Left renal cortex interstitium (tissue), 4 donors: Measurements from ENCODE around the gene HDAC11. TPM values are rescaled to one million over a fixed set of nuclear protein-coding genes. Genes with fewer than 3 reads are reported as not detected.
A peak's percentile ranks its signal among the peaks of the same experiment; 100 is the strongest.
"Not testable (repeated sequence)": the region's sequence is repeated elsewhere in the genome, so short reads cannot be mapped to it uniquely, and the experiment has no call there.

Experiments
- DNase-seq, 4 donors: peaks; one replicate each; pipeline ENCODE4 v3.0.0-alpha.2; 2013; ENCODE audit warnings: low read depth in 4 of 4, low spot score in 2 of 4, missing footprints in 1 of 4
- polyA plus RNA-seq, 4 donors: library from polyadenylated mRNA; unstranded; fragments of 120-200 nt; gene quantifications; one replicate each; pipeline ENCODE4 v1.2.1, GENCODE V29; 2013; ENCODE audit not compliant: insufficient read length in 4 of 4

Gene HDAC11, protein sequence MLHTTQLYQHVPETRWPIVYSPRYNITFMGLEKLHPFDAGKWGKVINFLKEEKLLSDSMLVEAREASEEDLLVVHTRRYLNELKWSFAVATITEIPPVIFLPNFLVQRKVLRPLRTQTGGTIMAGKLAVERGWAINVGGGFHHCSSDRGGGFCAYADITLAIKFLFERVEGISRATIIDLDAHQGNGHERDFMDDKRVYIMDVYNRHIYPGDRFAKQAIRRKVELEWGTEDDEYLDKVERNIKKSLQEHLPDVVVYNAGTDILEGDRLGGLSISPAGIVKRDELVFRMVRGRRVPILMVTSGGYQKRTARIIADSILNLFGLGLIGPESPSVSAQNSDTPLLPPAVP
- polyA plus RNA-seq = 10 to 100 TPM; 22.2 to 25.4 (median 23.3) TPM

DNA sequence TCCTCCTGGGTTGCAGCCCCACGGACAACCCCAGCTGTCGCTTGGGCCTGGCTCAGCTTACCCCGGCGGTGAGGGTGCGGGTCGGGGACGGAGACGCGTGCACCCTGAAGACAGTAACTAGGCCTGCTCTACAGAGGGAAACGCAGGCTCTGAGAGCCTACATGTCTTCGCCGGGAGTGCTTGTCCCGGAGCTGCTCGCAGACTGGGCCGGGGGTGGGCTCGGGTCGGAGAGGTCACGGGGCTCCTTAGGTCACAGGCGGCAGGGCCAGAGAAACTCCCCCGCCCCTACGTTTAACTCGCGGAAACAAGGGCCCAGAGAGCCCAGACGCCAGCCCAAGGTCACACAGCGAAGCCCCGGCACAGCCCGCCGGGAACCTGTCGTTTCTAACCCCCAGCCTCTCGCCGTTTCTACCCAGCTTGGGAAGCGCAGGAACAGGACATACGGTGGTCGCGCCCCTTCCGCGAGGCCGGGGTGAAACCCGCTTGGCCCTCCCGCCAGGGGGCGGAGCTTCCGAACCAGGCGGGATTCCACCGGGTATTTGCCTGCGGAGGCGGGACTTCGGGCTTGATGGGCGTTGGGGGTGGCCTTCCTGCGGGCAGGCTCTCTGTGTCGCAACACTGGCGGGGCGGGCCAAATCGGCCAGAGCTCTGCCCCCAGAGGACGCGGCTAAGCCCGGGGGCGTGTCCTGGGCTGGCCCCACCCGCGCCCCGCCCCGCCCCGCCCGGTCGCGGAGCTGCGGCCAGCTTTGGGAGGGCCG lies at the start of gene HDAC11:
HDAC11 (plus strand) TSS at position 725 of the 758 bp plus-strand sequence. CDS start 42 bp downstream, outside the sequence.
- peak; percentile 70 to 95 (median 90) for DNase-seq

DNA sequence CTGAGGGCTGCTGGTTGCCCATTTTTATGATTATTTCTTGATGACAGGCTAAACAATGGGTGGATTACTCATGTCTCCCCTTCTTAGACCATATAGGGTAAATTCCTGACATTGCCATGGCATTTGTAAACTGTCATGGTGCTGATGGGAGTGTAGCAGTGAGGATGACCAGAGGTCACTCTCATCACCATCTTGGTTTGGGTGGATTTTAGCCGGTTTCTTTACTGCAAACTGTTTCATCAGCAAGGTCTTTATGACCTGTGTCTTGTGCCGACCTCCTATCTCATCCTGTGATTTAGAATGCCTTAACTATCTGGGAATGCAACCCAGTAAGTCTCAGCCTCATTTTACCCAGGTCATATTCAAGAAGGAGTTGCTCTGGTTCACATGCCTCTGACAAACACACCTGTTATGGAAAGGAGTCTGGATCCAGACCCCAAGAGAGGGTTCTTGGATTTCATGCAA lies 49.7 kb upstream of the HDAC11 start:
- DNase-seq = not testable (repeated sequence)

DNA sequence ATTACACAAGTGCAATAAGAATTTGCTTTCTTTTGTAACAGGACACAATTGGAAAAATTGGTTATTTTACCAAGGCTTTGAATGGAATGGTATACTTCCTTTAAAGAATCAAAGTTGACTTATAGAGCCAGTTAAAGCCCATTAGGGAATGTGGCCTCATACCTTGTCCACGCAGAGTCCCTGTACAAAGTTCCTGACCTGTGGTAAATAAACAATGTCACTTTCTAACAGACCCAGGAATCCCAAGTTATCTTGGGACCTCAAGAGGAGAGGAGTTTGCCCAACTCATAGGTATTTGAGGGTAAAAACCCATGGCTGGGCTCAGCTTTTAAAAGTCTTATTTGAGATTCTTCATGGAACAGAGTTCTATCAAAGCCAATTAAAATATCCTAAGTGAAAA lies 48.0 kb upstream of the HDAC11 start:
- no peak for DNase-seq

DNA sequence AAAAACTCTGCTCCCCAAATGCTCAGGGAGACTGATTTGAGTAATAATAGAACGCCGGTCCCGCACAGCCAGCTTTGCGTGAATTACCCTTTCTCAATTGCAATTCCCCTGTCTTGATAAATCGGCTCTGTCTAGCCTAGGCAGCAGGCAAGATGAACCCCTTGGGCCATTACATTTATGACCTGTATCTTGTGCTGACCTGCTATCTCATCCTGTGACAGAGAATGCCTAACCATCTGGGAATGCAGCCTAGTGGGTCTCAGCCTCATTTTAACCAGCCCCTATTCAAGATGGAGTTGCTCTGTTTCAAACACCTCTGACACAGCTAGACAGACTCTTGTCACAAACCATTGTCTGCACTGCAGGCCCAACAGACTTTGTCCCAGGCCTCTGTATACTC lies 46.2 kb upstream of the HDAC11 start:
- DNase-seq = no peak

DNA sequence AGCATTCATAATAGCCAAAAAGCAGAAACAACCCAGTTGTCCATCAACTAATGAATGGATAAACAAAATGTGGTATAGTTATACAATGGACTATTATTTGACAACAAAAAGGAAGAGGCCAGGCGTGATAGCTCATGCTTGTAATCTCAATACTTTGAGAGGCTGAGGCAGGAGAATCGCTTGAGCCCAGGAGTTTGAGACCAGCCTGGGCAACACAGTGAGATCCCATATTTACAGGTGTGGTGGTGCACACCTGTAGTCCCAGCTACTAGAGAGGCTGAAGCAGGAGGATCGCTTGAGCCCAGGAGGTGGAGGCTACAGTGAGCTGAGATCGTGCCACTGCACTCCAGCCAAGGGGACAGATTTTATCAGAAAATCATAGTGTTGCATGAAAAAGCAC lies 43.9 kb upstream of the HDAC11 start:
- not testable (repeated sequence) for DNase-seq

DNA sequence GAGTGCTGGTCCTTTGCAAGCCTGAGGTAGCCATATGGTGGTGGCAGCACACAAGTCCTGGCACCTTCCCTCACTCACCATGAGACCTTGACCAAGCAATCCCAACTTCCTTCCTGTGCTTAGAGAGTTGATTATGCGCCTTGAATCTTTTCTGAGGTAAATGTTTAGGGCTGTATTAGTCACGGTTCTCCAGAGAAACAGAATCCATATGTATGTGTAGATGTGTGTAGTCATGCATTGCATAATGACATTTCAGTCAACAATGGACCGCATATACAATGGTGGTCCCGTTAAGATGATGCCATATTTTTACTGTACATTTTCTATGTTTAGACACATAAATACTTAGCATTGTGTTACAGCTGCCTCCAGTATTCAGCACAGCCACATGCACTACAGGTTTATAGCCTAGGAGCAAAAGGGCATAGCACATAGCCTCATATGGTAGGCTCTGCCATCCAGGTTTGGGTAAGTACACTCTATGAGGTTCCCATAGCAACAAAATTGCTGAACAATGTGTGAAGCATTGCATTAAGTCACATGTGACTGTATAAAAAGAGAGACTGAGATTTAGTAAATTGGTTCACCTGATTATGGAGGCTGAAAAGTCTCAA lies 39.8 kb upstream of the HDAC11 start:
- no peak for DNase-seq

DNA sequence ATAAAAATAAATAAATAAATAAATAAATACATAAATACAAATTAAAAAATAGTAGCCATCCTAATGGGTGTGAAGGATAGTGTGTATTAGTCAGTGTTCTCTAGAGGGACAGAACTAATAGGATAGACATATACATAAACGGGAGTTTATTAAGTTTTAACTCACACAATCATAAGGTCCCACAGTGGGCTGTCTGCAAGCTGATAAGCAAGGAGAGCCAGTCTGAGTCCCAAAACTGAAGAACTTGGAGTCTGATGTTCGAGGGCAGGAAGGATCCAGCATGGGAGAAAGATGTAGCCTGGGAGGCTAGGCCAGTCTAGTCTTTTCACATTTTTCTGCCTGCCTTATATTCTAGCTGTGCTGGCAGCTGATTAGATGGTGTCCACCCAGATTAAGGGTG lies 37.2 kb upstream of the HDAC11 start:
- DNase-seq = not testable (repeated sequence)

DNA sequence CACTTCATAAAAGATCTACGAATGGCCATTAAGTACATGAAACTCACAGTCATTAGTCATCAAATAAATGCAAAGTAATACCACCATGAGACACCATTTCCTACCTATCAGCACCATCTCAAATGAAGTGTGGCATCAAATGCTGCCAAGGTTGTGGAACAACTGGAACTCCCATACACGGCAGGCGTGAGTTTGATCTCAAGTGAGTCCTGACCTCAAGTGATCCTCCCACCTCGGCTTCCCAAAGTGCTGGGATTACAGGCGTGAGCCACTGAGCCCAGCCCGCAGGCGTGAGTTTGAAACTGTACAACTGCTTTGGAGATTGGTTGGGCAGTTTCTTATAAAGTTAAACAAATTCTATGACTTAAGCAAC lies 28.8 kb upstream of the HDAC11 start:
- no peak for DNase-seq

DNA sequence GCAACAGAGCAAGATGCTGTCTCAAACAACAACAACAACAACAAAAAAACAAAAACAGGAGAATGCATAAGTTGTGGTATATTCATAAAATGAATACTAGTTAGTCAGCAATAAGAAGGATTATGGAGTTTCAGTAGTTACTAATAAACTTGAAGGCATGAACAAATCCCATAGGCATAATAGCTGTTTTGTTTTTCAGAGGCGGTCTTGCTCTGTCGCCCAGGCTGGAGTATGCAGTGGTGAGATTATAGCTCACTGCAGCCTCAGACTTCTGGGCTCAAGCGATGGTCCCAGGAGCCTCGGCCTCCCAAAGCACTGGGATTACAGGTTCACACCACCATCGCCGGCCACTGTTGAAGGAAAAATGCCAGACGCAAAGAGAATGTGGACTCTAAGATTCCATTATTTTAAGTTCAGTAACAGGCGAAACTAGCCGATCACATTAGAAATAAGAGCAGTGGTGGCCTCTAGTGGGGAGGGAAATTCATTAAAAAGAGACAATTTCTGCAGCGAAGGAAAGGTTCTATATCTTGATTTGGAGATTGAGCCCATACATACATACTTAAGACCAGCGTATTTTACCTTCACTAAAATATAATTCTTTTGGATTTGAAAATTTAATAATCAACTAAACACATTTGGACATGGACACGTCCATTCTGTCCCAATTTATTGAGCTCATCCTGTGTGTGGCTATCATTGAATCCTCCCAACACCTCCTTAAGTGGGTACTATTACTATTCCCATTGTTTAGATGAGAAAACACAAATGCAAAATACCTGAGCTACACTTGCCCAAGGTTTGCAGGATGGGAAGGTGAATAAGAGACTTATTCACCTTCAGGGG lies 27.4 kb upstream of the HDAC11 start:
- DNase-seq = peak in 3 of 4 donors; percentile 25 to 57 (median 34)

DNA sequence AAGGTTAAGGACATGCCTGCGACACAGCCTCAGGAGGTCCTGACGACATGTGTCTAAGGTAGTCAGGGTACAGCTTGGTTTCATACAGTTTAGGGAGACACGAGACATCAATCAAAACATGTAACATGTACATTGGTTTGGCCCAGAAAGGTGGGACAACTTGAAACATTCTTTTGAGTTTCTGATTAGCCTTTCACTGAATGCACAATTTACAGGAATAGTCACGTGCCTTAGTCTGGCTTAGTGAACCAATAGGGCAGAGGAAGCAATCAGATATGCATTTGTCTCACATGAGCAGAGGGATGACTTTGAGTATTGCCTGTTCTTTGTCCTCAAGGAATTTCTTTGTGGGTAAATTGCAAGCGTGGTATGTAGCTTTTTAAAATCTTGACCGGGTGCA lies 24.5 kb upstream of the HDAC11 start:
- DNase-seq = no peak

DNA sequence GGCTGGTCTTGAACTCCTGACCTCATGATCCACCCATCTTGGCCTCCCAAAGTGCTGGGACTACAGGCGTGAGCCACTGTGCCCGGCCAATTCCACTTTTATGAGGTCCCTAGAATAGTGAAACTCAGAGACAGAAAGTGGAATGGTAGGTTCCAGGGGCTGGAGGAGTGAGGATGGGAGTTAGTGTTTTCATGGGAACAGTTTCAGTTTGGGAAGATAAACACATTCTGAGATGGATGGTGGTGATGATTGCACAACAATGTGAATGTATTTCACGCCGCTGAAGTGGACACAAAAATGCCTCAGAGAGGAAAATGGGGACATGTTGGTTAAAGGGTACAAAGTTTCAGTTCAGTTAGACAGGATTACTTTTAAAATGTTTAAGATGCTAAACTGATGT lies 22.5 kb upstream of the HDAC11 start:
- no peak for DNase-seq

DNA sequence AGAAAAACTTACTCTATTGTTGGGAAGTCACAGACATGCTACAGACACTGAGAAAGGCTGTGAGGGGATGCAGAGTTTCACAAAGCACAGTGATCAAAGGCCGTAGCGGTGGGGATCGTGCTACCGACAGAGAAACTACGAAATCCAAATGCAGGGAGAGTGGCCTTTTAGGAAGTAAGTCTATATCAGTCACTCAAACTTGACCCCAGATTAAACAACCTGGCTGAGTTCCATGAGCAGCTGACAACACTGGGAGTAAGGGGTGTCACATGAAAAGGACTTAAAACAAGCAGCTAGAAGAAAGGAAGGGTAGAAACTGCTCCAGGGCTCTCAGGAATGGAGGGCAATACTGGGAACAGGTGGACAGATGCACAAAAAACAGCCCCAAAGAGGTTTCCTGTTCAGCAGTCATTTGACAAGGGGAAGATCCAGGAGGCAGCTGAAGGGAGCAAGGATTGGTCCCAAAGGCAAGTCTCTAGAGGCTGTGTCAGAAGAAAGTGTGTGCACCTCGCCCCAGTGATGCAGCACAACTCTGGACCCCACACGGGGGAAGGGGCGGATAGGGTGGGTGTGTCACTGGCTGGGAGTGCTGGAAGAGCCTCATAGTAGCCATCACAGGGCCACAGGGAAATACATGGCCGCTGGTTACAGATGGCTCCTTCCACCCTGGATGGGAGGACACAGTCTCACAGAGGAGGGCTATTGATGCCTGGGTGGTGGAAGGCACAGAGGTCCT lies 20.3 kb upstream of the HDAC11 start:
- no peak for DNase-seq

DNA sequence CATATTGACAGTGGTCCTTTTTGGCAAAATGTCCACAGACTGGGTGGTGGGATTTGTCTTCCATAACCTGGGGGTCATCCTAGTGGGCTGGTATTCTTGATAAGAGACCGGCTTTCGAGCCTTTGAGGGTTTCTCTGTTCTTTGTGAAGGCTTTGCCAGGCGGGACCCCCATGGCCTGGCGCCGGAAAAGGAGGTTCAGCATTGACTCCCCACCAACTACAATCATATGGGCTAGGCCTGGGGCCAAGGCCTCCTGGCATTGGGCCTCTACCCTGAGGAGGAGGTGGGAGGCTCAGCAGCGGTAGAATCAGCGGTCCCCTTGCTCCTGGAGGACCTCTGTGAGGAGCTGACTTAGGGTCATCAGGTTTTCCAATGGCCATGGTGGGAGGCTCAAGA lies 19.8 kb upstream of the HDAC11 start:
- no peak for DNase-seq

DNA sequence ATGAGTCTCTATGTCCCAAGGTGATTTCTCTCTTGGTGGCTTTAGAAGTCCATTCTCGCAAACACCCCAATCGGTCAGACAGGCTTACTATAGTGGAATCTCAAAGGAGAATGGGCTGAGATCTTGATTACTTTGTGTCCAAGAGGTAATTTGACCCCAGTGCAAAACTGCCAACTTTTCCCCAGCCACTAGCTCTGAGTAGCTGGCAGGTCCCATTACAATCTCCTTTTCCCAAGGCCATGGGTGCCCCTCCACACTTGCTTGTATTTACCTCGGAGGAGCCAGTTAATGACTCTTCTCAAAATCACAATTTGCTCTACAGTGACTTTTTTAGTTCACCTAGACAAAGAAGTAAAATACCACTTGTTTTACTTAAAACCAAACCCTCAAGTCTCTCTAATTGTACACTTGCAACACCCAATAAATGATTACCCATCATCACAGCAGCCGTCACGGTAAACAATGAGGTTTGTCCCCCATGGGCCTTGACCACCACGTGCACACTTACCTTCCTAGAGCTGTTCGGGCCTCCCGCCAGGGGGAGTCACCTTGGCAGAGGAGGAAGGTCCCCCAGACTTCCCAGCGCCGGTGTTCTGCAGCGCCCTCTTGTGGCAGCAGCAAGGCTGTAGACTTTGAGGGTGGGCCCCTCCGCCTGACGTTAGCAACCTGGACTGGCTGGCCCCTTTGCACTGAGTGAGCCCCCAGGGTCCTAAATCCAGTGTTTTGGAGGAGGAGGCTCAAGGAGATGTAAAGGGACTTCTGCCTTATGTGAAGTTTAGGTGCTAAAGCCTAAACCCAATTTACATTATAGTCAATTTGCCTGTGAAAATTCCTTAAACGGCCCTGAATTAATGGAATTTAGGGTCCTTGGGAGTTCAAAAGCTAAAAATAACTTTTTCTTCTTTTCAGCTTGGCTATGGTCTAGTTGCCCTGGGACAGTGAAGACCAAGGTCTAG lies 18.7 kb upstream of the HDAC11 start:
- DNase-seq = no peak

DNA sequence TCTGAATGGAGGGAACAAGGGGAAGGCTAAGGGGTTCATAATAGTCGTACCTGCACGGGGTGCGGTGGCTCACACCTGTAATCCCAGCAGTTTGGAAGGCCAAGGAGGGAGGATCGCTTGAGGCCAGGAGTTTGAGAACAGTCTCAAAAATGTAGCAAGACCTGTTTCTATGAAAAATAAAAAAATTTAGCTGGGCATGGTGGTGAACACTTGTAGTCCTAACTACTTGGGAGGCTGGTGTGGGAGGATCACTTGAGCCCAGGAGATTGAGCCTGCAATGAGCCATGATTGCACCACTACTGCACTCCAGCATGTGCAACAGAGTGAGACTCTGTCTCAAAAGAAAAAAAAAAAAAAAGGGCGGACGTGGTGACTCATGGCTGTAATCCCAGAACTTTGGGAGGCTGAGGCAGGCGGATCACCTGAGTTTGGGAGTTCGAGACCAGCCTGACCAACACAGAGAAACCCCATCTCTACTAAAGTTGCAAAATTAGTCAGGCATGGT lies 17.9 kb upstream of the HDAC11 start:
- no peak for DNase-seq

DNA sequence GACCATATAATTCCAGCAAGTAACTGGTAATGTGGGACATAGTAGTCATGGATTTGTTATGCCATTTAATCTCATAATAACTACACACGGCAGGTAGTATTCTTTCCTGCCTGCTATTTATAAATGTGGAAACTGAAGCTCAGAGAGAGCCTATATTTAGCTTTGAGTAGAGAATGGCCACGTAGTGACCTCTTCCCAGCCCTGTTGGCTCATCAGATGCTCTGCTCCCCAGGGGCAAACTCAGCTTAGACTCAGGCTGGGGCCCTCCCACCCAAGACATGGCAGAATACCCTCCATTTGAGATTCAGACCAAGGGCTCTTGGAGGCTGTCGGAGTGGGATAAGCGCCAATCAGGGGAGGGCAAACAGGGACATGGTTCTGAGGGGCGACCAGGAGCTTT lies 17.3 kb upstream of the HDAC11 start:
- DNase-seq = no peak

DNA sequence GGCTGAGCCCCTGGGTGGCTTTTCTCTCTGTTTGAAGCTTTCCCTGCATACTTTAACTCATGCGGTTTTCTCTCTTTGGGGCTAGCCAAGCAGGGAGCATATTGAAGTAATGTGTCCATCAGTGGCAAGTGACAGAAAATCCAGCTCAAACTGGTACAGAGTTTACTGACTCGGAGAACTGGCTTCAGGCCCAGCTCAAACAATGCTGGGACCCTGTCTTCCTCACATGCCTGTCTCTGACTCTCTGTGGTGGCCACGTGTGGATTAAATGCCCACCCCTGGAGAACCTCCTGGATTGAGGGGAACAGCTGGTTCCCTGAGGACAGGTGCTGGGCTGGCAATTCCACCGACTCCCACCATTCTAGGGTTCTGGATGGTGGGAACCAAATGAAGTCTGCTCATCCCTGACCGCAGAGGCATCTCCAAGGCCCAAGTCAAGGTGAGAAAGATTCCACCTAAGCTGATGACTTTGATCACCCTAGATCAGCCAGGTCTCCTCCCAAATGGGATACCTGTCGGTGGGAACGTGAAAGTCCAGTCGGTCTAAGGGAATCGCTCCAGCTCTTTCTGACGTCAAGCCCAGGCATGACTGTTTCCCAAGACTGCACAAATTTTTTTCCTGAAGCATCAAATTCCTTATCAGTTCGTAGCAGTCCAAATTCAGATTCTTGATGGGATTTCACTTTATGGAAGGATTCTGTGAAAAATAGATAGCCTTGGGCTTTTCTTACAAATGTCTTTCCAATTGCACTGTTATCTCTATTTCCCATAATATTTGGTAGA lies 16.3 kb upstream of the HDAC11 start:
- DNase-seq = no peak
